NCI-H2107 treated with DMSO at 0.1 percent for 48 hours (cell line): Measurements from ENCODE around the gene TMED3.
"Not testable (repeated sequence)": the region's sequence is repeated elsewhere in the genome, so short reads cannot be mapped to it uniquely, and the experiment has no call there.

Experiments used
- DNase-seq: peaks from one replicate; lab custom pipeline; 2025; ENCODE audit not compliant: unreplicated experiment; lab: John Stamatoyannopoulos, UW

Gene TMED3

DNA sequence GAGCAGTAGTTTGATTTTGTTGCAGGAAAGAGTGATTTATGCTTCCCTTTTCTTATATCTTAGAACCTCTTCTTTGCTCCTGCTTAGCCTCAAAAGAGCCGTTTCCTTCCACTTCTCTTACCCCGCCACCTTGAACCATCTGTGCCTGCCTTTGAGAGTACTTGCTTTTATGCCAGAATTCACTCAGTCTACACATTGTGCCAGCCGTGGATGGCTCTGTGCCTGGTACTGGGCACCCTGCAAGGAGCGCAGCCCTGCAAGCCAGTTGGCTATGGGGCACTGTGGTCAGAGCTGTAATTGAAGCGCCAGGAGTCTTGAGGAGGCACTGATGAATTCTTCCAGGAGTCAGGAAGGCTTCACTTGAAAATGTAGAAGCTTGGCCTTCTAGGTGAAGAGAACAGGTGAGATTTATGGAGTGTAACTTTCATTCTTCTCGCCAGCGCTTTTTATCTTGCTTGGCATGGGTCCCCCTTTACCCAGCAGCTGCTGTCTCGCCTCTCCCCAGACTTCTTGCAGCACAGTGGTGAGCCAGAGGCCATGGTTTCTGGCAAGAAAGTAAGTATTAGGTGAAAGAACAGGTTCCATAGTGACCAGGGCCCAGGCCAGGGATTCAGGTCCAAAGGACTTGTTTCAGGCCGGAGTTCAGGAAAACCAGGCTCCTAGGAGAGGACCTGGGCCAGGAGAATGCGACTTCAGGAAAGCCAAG is 4.9 kb downstream of the TMED3 start:
- no peak for DNase-seq

GRCh38 chr15:79316864-79317263 is 6.0 kb downstream of the TMED3 start:
- no peak for DNase-seq

GRCh38 chr15:79319973-79320372 is 9.1 kb downstream of the TMED3 start:
- not testable (repeated sequence) for DNase-seq

DNA sequence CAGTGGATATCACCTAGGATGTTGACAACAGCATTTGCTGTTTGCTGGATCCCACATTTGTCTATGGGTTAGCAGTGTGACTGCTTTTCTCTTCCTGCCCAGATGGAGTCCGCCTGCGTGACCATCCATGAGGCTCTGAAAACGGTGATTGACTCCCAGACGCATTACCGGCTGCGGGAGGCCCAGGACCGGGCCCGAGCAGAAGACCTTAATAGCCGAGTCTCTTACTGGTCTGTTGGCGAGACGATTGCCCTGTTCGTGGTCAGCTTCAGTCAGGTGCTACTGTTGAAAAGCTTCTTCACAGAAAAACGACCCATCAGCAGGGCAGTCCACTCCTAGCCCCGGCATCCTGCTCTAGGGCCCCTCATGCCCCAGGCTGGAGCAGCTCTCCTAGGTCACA is 11.0 kb downstream of the TMED3 start:
- no peak for DNase-seq

GRCh38 chr15:79322306-79322705 is 11.4 kb downstream of the TMED3 start:
- no peak for DNase-seq

DNA sequence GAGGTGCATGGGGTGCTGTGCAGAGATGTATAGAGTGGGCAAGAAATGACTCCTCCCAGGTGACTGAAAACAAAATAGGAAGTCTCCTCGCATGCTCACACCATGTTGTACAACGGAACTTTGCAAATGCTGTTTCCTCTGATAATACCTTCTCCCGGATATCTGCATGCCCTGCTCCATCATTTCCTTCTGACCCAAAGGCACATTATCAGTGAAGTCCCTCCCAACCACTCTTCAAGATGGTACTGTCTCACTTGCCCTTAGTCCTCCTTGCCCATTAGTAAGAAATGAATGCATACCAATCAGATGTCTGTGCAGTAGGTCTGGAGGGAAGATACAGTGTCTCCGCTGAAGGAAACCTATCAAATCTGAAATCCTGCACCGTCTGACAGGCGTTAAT is 12.0 kb downstream of the TMED3 start:
- no peak for DNase-seq

DNA sequence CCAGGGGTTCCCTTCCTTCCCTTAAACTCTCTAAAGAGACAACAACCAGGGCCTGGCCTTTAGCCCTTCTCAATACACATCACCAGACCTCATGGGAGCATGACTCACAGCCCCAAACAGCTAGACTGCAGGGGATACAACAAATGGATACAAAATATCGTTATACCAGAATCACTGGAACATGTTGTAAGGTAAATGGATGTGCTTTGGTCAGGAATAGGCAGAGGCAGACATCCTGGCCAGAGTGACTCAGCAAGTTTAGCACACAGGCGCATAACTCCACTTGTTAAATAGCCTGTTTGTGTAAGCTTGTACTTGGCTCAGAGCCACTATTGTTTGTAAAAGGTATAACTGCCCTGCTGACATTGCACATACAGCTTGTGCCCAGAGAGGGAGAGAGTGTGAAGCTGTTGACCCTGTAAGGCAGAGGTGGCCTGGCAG is 18.3 kb downstream of the TMED3 start:
- DNase-seq = no peak

DNA sequence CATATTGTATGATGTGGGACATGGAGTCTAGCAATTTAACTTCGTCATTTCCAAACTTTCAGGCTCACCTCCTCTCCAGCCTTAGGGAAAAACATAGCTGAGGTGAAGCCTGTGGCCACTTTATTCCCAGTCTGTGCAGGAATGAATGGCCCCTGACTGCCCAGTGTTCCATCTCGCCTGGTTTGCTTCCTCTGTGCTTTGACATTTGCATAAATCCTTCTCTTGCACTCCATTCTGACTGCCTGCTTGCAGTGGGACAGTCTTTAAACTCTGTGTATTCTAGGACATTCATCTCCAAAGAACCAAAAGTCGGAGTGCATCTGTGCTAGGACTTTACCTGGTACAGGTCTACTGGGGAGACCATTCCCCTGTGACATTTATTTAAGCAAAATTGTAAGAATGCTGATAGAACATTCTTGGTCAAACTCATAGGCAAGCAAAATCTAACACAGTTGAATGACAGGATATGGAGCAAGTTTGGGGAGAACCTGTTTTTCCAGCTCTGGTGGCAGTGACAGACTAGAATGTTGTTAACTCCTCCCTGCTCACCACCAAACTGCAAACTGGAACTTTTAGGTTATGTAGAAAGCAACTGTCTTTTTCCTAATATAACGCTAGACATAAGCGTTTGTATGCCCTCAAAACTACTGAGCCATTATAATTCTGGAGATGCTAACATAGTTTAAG is 22.1 kb downstream of the TMED3 start:
- no peak for DNase-seq

GRCh38 chr15:79337591-79337990 is 26.7 kb downstream of the TMED3 start:
- DNase-seq = no peak

DNA sequence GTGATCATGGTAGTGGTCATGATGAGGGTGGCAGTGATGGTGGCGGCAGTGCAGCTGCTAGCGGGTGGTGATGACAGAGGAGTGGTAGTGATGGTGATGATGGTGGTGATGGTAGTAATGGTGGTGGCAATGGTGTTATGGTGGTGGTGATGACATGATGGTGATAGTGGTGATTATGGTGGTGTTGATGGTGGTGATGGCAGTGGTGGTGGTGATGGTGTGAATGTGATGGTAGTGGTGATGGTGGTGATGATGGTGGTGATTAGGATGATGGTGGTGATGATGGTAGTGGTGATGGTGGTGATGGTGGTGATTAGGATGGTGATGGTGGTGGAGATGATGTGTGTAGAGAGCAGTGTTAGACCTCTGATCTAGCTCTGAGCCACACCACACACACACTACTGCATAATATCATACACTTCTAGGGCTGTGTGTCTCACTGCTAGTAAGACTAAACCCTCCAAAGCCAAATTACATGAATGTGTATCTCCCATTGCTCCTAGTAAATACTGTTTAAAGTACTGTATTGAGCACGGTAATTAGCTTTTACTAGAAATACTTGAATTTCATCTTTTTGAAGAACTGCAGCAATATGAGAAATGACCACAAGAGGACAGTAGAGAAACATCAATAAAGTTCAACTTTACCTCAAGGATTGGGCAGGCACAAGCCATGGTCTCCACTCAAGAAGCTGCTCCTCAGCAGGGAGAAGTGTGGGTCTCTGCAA is 28.8 kb downstream of the TMED3 start:
- no peak for DNase-seq

- DNase-seq = no peak
Measured at GRCh38 chr15:79340315-79340602, 29.3 kb downstream of the TMED3 start.

- DNase-seq = no peak
Measured at GRCh38 chr15:79341396-79341795, 30.5 kb downstream of the TMED3 start.

GRCh38 chr15:79349525-79349924 is 38.6 kb downstream of the TMED3 start:
- DNase-seq = no peak

GRCh38 chr15:79352206-79352605 is 41.3 kb downstream of the TMED3 start:
- DNase-seq = no peak

DNA sequence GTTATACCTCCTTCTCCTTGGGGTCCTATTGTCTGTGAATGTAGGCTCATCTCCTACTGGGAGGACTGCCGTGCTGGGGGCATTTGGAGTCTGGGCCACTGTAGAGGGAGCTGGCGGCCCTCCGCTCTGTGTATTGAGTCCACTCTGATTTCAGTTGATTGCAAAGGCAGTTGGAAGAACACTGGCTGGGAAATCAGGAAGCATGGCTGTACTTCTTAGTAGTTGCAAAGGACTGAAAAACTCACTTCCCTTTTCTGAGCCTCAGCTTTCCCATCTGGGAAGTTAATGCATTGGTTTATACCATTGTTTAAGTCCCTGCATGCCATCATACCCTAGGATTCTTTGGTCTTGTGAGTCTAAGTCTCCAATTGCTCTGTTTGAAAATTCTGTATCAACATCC is 46.7 kb downstream of the TMED3 start:
- no peak for DNase-seq

GRCh38 chr15:79358069-79358468 is 47.2 kb downstream of the TMED3 start:
- DNase-seq = no peak

DNA sequence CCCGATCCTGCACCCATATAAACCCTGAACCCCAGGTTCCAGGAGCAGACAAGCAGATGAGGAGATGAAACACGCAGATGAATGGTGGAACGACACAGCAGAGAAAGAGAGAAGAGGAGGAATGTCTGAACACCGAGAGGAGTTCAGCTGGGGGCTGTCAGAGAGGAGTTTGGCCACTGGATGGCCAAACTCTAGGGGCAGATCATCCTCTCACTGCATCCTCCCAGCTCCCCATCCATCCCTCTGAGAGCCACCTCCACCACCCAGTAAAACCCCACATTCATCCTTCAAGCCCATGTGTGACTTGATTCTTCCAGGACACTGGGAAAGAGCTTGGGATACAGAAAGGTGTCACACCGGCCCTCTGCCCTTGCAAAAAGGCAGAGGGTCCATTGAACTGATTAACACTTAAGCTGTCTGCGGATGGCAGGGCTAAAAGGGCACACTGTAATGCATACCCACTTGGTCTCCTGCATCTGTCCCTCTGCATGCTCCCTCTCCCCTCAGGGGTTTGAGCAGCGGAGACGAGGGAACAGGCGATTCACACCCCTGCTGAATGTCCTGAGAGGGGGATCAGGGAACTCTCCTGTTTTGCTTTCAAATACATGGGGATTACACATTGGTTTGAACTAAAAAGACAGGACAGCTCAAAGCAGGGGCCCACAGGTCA is 53.8 kb downstream of the TMED3 start:
- DNase-seq = no peak

DNA sequence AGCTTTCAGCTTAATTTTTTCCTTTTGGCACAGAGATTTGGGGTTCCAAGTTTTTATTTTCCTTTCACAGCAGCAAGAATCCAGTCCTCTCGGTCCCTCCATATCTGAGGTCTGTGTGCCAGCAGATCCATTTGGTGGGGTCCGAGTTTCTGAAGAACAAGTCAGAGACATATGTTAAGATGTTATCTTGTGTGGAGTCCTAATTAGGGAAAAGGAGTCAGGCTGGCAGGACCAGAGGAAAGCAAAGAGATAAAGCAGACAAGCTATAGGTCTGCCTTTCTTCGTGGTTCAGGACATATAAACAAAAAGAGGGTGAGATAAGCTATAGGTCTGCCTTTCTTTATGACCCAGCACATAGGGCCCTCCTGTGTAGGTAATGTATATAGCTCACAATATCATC is 54.9 kb downstream of the TMED3 start:
- no peak for DNase-seq

- no peak for DNase-seq
Measured at GRCh38 chr15:79366691-79367090, 55.8 kb downstream of the TMED3 start.

GRCh38 chr15:79370716-79371115 is 59.8 kb downstream of the TMED3 start:
- no peak for DNase-seq

DNA sequence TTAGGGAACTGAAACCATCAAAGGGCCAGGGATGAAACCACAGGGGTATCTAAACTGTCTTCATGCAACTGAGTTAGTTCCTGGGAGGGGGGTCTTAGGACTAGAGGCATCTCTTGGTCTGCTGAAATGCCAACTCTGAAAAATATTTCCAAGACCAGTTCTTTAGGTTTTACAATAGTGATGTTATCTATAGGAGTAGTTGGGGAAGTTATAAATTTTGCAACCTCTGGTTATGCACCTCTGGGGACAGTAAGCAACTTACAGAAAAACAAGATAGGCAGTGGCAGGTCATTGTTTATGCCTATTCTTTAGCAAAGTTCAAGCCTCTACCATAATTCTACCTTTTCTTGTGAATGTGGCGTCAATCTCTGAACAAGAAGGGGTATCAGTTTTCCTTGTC is 60.7 kb downstream of the TMED3 start:
- no peak for DNase-seq

DNA sequence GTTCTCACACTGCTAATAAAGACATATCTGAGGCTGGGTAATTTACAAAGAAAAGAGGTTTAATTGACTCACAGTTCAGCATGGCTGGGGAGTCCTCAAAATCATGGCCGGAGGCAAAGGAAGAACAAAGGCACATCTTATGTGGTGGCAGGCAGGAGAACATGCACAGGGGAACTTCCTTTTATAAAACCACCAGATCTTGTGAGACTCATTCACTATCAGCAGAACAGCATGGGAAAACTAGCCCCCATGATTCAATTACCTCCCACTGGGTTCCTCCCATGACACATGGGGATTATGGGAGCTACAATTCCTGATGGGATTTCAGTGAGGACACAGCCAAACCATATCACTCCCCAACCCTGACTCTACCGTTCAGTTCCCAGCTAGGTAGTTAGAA is 61.5 kb downstream of the TMED3 start:
- no peak for DNase-seq
